SH-SY5Y (cell line): ENCODE results near the gene PSMD7.

Source experiments
- GATA2 ChIP-seq: IDR thresholded peaks from 2 replicates; pipeline ENCODE4 v1.6.1; 2011; ENCODE audit warnings: mild to moderate bottlenecking, low read depth, low read length
- GATA3 ChIP-seq: IDR thresholded peaks from 2 replicates; pipeline ENCODE4 v1.6.1; 2011; ENCODE audit warnings: low read depth, mild to moderate bottlenecking, low read length, moderate library complexity

Gene PSMD7

DNA sequence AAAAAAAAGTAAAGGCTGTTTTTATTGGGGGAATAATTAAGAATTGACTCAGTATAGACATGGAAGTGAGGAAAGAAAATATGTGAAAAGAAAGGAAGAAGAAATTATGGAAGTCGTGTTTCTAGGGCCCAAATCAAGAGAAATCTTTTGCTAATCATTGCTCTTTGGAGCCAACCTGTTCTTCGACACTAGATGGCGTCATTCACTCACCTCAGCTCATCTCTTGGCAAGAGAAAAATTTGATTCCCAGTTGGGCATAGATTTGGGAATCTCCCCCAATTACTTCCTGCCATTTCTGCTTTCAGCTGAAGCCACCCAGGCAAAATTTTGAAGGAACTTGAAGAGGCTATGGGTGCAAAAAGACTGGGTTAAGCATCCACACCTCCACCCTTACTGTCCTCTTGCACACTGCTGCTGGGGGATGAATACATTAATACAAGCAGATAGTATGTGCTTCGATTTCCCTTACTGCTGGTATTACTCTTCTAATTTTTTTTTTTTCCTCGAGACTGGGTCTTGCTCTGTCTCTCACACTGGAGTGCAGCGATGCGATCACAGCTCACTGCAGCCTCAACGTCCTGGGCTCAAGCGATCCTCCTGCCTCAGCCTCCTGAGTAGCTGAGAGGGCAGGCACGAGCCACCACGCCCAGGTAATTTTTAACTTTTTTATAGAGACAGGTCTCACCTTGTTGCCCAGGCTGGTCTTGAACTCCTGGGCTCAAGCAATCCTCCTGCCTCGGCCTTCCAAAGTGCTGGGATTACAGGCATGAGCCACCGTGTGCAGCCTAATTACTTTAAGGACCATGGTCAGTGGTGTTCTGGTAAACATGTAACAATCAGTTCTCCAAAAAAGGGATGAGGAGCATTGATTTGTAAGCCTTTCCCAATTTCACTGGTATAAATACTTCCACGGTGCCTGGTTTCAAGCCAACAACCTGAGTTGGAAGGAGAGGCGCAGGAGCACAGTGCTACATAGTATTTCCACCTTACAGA, 13.5 kb downstream of the PSMD7 start:
- no peak for TF ChIP-seq GATA3
- TF ChIP-seq GATA2 = no peak

DNA sequence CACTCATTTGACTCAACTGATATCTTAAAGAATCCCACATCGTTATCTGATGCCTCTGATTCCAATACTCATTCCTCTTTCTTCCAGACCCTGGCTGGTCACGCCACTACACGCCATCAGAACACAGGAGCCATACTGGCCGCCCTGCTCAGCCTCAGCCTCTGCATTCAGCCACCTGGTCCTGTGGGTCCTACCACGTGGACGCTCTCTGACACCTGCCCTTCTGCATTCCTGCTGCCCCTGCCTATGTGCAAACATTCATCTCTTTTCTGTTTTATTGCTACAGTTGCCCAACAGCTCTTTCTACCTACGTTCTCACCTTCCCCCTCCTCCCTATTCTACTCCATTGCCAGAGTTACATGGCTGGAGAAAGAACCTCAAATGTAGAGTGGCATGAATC, 18.4 kb downstream of the PSMD7 start:
- TF ChIP-seq GATA2 (no peak), GATA3 (no peak)

DNA sequence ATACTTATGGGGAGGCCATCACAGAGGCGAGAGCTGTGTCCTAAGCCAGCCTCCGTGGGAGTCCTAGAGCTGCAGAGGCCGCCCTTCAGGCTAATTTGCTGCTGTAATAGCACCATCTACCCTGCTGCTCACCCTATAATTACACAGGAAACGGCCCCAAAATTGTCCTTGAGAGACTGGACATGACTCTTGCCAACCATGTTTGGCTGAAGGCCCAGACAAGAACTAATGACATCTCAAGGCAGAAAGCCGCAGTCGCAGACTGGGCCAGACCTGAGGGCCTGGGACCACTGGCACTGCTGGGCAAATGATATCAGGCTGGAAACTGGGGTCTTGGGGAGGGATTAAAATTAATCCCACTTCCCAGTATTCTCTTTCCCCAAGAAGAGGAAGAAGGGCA, 24.1 kb downstream of the PSMD7 start:
- TF ChIP-seq GATA3 = no peak
- TF ChIP-seq GATA2 = no peak

GRCh38 chr16:74321356-74321755, 24.7 kb downstream of the PSMD7 start:
- TF ChIP-seq GATA3 (no peak), GATA2 (no peak)

GRCh38 chr16:74322301-74322710, 25.7 kb downstream of the PSMD7 start:
- TF ChIP-seq GATA2 = no peak
- TF ChIP-seq GATA3 = no peak

GRCh38 chr16:74325641-74326040, 29.0 kb downstream of the PSMD7 start:
- TF ChIP-seq GATA2 (no peak), GATA3 (no peak)
